HUDEP-2 (cell line): ENCODE results near the gene KAT6B.

ENCODE experiments used
- DNase-seq, 76 experiments: peaks; one replicate each; lab custom pipeline; 2025; ENCODE audit not compliant: unreplicated experiment in 76 of 76; lab: John Stamatoyannopoulos, UW

KAT6B gene

DNA sequence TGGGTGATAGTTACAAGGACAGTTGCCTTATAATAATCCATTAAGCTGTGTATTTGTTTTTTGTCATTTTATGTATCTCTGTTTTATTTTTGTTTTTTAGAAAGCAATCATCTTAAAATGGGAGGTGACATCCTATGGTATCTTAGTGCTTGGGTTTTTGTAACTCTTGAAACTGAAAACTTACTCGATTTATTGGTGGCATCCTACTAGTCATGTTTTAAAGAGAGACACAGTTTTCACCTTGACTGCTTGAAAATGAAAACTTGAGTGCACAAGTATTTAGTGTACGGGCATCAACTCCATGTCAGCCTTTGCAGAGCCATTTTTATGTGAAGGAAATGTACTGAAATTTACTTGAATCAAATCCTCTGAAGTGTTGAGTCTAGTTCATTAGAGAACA lies 181.2 kb downstream of the KAT6B start:
- DNase-seq = no peak

DNA sequence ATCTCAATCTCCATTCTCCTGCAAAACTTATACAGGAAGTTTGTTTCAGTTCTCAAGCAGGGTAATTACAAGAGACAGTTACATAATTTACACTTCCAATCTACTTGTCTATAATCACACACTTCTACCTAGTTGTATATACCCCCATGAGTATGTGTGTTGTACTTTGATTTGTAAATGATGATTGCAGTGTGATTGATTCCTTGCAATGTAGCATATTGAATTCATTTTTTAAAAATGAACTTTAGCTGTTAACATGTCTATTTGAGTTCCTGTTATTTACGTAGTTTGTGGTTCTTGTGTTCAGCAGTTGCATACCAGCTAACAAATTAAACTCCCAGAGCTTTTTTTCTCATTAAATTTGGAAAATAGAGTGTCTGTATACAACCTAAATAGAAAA lies 182.6 kb downstream of the KAT6B start:
- DNase-seq = no peak

DNA sequence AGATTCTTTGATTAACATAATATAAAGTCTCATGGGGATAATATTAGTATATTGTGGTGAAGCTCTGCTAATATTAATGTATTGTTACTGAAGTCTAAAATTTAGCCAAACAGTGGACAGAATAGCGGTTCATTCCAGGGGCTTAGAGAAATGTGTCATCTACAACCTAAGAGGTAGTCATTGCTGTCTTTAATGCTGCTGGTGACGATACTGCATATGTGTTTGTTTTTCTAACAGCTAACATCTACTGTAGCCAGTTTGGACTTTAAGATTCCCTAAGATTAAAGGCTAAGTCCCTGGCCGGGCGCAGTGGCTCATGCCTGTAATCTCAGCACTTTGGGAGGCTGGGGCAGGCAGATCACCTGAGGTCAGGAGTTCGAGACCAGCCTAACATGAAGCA lies 183.0 kb downstream of the KAT6B start:
- no peak for DNase-seq

DNA sequence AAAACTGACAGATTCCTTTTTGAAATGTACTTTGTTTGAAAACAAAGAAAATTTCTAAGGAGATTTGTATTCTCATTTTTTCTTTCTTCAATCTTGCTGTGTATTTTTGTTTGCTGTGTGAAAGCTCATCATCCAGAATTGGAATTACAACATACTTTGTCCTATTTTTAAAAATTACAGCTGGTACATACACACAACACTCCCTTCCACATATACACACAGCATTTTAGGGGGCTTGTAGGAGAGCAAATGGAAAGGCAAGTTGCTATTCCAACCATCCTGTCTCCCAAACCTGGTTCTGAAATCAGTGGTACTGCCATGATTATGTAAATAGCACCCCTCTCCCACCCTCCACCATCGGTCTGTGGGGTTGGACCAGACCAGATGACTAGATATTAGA lies 184.0 kb downstream of the KAT6B start:
- DNase-seq = no peak

DNA sequence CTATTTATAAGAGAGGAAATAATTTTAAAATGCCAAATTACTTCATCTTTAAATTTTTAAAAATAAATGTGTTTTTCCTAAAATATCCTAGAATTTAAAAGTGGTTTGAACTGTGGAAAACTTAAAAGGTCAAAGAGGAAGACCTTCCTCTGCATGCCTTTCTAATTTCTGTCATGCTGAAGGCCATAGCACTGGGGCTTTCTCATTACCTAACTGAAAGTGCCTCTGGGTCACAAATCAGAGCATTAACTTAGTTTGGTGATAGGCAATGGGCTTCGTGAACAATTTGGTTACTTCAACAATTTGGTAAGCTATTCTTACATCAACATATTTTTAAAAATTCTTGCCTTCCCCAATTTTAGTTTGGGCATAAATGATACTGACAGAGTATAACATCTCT lies 184.8 kb downstream of the KAT6B start:
- DNase-seq = no peak

DNA sequence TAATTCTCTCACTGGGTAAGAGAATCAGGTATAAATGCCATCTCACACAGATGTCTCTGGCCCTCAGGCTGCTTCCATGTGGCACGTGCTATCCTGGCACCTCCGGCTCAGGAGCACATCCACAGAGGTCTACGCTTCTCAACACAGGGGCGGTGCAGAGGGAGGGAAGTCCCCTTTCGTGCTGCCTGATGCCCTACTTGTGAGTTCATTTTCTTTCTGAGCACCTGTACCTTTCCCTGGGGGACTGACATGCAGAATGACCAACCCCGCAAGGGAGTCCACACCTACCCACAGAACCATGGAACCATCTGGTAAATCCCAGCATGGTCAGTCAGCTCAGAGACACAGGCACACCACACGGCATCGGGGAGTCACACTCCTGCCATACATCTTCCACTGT lies 186.1 kb downstream of the KAT6B start:
- DNase-seq = no peak

DNA sequence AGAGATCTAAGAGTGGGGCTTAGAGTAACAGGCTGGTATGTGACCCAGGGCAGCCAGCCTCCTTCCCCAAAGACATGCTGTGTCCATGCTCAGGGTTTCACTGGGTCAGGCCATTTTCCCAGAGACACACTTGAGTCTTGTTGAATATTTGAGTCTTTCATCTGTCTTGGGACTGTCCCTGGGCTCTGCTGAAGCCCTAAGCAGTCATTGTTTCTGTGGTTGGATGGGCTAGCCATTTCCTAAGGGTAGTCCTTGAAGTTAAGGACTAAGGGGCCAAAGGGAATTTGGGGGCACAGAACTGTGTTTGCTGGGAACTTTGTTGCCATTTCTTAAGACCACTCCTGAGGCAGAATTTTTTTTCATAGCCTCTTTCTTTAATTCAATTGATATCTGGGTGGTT lies 186.6 kb downstream of the KAT6B start:
- no peak for DNase-seq

DNA sequence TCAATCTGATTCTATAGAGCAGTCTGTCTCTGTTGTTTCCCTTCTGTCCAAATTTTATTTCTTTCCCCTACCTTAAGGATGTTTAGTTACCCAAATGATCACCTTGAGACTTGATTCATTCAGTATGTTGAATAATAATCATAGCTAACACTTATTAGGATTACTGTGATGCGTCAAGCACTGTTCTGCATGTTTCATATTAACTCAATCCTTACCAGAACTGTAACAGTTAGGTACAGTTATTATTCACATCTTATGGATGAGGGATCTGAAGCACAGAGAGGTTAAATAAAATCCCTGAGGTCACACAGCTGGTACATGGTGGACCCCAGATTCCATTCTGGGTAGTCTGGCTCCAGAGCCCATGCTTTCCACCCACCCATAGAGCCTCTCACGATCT lies 187.1 kb downstream of the KAT6B start:
- DNase-seq = no peak

DNA sequence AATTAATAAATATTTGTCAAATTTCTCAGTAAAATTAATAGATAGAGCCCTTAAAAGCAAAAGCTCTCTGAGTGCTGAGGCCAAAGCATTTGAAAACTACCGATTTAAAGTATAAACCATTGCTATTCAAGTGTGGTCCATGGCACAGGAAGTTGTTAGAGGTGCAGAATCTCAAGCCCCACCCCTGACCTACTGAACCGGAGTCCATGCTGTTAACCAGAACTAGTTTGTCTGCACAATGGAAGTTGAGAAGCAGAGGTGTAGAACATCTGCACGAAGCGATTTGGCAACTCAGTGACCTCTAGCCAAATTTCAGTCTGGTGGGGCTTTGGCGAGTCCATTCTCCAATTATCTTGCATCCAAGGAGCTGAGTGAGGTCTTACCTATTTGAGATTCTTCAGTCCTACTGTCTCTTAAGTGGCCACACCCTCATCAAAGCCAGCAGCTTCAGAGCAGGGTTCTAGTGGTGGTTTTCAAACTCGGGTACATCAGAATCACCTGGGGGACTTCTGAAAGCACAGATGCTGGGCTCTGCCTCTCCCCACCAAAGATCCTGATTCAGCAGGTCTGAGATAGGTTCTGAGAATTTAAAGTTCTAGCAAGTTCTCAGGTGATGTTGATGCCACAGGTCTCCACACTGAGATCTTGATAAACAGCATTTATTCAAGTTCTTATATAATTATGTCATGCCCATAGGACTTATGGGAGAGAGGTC lies 188.3 kb downstream of the KAT6B start:
- no peak for DNase-seq

DNA sequence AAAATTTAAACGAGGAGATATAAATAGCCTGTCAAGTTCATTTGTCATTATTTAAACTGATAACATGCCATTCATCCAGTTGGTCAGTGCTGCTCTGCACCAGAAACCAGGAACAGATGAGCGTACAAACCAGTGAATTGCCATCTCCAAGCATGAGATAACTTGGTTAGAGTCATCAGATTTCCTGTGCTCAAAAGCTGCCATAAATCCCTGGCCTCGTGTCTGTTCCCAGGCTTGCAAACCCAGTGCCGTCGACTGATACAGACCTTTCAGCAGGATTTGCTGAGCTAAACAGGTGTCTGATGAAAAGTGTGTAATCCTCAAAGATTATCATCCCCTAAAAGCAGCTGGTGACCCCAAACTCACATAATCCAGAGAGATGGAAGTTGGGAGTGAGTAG lies 189.0 kb downstream of the KAT6B start:
- DNase-seq = no peak

DNA sequence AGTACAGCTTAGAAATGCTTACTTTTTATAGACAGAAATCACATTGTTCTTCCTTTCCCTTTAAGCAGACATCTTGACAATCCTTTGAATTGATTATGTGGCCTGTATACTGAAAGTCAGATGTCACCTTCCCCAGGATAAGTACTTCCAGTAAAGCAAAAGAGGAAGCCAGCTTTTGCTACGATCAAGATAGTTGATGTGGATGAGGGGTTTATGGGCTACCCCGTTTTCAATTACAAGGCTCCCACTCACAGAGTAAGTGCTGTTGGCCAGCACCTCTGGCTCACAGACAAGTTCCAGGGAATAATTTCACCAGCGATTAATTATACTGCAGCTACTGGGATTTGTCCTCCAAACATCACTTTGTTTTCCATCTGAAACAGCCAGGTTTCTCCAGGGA lies 189.9 kb downstream of the KAT6B start:
- no peak for DNase-seq

DNA sequence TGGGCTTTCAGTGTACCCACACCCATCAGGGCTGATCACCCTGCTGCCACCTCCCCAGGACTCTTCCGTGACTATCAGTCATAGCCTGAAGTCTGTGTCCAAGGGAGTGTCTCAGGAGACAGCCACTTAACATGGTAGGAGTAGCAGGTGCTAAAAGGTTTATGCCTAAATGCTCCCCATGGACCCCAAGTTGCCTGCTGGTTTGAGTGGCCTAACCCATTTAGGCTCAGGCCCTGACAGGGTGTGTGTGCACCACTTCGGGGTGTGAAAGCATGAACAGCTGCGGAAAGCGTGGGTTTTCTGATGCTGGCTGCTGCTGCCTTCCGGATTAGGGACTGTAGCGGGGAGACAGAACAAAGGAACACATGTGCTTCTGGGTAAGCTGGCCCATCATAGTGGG lies 191.9 kb downstream of the KAT6B start:
- DNase-seq = no peak

DNA sequence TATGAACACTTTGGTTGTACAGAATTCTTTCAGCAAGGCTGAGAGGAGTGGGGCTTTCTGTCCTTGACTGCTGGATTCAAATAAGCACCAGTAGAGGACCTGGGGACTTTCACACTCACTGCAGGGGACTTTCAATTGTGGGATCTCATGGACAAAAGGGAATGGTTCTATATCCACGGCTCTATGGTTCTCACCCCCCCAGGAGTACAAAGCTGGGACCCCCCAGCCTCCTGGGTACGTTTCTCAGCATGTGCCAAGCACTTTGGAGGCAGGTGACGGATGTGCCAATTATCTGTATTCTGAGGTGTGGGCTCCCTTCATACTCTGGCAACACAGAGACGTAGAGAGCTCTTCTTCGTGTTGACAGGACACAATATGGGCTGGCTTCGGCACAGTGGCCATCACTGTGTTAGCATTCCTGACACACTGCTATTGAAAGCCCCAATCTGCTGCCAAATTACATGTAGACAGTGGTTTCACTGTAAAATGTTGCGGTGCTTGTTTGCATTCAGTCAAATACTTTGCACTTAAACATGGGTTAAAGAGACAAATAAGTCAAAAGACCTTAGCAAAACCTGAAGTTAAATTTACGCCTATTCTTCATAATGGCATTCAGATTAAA lies 192.4 kb downstream of the KAT6B start:
- DNase-seq = no peak

DNA sequence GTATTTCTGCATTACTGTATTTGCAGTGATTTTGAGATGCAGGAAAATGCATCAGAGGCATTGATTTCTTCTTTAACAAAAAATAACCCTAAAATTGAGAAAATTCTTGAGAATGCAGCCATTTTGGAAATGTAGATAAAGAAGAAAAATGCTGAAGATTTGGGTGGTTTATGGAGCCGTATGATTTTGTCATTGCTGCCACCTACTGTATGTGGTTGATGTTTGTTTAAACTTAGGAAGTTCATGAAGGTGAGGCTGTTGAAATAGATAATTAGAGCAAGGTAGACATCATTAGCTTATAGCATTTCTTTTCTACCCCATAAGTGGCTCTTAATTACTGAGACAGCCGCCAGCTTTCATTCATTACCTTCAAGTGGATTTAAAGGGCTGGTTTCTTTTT lies 193.0 kb downstream of the KAT6B start:
- DNase-seq = peak in 1 of 76 experiments; percentile 4

DNA sequence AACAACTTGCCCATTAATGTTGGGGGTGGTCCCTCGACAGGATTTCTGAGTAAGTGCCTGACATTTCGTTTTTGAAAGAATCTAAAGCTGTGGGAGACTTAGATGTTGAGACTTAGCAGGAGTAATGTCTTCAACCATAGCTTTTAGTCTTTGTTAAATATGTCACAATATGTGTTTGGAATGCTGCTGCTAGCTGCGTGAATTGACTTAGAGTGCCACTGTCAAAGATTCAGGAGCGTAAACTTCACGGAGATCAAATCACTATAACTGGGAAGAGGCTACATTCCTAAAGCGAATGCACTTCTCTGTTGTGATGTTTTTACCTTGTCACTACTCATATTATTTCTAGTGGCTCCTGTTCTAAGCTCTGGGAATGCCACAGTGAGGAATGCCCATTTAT lies 193.8 kb downstream of the KAT6B start:
- DNase-seq = no peak

DNA sequence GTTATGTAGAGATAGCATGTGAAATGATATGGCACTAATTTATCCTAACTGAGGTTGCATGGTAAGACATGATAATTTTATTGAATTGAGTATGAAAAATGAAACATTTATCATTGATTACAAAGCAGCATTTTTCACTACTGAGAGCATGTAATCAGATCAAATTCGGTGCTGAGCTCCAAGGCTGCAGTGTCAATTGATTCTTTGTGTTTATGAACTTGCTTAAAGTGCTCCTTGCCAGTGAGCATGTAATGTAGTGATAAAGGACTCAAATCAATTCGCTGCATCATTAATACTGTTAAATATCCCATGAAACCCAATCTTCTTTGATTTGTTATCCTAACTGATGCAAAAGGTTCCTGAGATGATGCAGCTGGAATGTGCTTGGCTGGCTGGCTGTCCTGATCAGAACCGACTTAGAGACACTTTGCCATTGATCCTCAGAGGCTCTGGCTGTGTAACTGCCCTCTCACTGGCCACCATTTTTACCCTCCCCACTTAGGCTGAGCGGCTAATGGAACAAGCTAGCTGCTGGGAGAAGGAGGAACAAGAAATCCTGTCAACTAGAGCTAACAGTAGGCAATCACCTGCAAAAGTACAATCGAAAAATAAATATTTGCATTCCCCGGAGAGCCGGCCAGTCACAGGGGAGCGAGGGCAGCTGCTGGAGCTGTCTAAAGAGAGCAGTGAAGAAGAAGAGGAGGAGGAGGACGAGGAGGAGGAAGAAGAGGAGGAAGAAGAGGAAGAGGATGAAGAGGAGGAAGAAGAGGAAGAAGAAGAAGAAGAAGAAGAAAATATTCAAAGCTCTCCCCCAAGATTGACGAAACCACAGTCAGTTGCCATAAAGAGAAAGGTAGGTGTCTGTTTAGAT lies 195.2 kb downstream of the KAT6B start:
- no peak for DNase-seq

DNA sequence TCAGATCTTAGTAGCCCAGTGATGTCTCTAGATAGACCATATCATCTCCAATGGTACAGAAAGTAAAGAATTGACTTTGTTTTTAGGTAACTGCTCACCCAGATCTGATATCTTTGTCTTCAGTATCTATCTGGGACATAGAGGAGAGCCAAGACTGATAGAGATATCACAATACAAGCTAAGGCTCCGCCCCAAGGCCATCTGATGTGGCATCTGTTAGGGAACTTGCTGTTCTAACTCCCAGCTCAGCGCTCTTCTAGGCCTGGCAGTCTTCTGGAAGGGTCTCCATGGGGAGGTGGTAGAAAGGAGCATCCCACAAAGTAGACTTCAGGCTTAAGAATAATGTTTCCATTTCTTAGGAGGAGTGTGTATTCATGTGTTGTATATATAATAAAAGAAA lies 196.7 kb downstream of the KAT6B start:
- DNase-seq = peak in 20 of 76 experiments; percentile 1 to 38 (median 14)

DNA sequence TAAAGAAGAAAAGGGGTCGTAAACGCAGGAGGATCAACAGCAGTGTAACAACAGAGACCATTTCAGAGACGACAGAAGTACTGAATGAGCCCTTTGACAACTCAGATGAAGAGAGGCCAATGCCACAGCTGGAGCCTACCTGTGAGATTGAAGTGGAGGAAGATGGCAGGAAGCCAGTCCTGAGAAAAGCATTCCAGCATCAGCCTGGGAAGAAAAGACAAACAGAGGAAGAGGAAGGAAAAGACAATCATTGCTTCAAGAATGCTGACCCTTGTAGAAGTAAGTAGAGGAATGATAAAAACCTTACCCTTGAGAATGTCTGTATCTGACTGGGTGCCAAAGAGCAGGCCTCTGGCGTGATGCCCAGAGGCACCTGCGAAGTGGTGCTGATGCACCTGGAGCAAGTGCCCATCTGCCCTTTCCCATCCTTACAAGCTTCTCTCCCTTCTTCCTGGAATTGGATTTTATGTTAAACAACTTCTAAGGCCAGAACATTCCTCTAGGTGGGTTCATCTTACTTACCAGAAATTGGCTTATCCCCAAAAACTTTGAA lies 198.6 kb downstream of the KAT6B start:
- DNase-seq = no peak

DNA sequence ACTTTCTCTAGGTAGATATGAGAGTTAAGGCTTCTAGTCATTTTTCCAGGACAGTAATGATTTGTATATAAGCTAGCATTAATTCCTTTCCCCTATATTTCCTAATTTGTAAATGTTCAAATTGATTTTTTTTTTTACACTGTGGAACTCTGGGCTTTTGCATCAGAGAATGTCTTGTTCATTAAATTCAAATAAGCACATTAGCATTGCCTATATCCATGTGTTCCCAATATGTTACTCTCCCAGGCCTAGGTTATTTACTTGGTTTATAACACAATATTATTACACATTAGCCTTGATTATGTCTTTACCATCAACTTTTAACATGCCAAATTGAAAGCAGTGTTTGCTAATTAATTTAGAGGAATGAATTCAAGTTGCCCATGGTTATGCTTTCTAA lies 201.6 kb downstream of the KAT6B start:
- no peak for DNase-seq

DNA sequence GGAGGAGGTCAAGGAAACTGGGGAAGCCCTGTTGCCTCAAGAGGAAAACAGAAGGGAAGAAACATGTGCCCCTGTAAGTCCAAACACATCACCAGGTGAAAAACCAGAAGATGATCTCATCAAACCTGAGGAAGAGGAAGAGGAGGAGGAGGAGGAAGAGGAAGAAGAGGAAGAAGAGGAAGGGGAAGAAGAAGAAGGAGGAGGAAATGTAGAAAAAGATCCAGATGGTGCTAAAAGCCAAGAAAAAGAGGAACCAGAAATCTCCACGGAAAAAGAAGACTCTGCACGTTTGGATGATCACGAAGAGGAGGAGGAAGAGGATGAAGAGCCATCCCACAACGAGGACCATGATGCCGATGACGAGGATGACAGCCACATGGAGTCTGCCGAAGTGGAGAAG lies 202.3 kb downstream of the KAT6B start:
- DNase-seq = no peak

DNA sequence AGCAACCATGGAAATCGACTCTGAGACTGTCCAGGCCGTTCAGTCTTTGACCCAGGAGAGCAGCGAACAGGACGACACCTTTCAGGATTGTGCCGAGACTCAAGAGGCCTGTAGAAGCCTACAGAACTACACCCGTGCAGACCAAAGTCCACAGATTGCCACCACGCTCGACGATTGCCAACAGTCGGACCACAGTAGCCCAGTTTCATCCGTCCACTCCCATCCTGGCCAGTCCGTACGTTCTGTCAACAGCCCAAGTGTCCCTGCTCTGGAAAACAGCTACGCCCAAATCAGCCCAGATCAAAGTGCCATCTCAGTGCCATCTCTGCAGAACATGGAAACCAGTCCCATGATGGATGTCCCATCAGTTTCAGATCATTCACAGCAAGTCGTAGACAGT lies 203.0 kb downstream of the KAT6B start:
- no peak for DNase-seq

DNA sequence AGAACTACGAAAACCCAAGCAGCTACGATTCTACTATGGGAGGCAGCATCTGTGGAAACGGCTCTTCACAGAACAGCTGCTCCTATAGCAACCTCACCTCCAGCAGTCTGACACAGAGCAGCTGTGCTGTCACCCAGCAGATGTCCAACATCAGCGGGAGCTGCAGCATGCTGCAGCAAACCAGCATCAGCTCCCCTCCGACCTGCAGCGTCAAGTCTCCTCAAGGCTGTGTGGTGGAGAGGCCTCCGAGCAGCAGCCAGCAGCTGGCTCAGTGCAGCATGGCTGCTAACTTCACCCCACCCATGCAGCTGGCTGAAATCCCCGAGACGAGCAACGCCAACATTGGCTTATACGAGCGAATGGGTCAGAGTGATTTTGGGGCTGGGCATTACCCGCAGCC lies 203.5 kb downstream of the KAT6B start:
- no peak for DNase-seq
